ENCODE results near the gene PTGS1.

Gene PTGS1

DNA sequence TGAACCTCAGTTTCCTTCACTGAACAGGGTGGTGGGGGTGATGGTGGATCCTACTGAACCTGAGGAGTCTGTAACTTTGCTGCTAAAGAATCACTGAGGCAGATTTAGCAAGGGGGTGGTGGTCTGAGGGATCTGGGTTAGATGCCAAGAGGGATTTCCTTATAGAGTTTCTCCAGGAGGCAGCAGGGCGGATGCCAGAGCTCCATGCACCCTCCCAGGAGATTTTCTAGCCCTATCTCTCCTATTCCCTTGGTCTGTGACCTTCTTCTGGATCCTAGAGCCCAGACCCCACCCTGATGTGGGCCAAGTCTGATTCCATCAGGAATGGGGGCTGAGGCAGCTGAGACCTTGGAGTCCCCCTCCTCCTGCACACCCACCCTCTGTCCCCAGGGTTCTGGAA, 6.0 kb downstream of the PTGS1 start:
- no peak for DNase-seq

DNA sequence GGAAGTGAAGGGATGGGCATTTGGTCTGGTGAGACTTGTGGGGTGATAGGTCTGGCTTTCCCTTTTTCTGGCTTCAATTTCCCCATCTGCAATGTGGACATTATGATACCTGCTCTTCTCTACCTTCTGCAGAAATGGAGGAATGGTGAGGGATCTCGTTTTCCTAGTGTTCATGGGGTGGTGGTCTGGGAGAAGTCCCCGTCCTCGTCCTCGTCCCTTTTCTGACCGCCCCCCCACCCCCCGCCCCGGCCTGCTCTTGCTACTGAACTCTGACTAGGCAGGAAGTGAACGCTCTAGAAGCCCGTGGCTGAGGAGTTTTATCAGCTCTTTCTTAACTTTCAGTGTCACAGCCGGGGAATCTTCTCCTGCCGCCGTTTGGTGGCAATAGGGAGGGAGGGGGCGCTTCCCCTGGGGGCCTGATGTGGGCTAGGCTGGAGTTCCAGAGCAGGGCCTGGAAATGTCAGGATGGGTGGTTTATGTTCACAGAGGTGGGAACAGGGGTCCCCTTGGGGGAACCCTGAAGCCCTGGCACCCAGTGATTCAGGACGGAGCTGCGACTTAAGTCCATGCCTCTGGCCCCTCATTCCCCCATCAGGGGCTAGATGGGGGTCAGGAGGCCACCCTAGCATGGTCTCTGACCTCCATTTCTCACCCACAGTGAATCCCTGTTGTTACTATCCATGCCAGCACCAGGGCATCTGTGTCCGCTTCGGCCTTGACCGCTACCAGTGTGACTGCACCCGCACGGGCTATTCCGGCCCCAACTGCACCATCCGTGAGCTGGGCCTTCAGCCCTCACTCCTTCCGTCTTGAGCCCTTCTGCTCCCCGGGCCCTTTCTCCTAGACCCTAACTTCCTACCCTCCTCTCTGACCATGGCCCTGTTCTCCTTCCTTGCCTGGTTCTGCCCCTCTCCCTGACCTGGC, 6.7 kb downstream of the PTGS1 start:
- DNase-seq: no peak

DNA sequence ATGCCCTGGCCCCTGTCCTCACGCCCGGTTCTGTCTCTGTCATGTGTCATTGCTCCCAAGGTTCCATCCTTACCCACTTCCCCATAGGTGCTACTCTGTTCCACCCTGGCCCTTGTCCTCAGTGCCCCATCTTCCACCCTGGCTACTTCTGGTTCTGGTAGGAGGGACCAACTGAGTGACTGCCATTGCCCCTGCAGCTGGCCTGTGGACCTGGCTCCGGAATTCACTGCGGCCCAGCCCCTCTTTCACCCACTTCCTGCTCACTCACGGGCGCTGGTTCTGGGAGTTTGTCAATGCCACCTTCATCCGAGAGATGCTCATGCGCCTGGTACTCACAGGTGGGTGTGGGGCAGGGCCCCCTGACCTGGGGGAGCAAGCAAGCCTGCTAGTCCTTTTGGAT, 7.4 kb downstream of the PTGS1 start:
- DNase-seq: no peak

DNA sequence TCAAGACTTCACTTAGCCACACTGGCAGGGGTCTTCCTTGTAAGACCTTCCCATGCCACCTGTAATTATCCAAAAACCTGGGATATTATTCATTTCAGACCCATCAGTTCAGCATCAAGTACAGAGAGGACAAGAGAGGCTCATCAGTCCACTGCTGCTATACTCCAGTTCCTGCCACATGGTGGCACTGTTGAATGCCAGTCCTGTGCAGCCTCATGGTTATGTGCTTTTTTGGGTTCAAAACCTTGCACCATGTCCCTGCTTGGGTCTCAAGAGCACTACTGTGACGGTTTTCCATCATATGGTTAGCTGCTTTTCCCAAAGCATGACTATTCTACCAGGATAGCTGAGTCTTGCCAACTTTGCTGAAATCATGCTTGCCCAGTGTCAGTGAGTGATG, 8.5 kb downstream of the PTGS1 start:
- DNase-seq: peak; percentile 33

DNA sequence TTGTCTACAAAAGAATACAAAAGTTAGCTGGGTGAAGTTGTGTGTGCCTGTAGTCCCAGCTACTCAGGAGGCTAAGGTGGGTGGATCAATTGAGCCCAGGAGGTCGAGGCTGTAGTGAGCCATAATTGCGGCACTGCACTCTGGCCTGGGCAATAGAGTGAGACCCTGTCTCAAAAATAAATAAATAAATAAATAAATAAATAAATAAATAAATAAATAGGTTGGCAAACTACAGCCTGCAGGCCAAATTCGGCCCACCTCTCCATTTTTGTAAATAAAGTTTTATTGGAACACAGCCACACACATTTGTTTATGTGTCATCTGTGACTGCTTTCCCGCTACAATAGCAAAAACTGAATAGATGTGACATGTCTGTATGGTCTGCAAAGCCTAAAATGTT, 9.5 kb downstream of the PTGS1 start:
- no peak for DNase-seq

DNA sequence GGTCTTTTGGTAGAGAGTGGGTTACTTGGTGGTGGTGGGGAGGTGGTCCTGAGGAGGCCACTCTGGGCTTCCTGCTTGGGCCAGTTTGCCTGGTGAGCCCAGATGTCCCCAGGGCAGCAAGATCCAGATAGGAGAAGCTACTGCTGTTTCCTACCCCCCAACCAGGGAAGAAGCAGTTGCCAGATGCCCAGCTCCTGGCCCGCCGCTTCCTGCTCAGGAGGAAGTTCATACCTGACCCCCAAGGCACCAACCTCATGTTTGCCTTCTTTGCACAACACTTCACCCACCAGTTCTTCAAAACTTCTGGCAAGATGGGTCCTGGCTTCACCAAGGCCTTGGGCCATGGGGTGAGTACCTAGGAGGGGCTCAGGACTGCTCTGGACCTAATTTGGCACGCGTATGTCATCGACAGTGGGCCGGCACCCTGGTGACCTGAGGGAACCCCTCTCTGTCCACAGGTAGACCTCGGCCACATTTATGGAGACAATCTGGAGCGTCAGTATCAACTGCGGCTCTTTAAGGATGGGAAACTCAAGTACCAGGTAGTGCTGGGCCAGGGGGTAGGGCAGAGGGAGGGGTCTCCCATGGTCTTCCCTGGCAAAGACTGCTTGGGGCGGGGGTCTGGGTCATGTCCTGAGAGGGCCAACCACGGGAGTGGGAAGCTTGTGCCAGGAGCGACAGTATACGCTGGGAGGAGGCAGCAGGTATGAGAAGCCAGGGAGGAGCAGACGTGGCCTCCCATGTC, 10.6 kb downstream of the PTGS1 start:
- no peak for DNase-seq

DNA sequence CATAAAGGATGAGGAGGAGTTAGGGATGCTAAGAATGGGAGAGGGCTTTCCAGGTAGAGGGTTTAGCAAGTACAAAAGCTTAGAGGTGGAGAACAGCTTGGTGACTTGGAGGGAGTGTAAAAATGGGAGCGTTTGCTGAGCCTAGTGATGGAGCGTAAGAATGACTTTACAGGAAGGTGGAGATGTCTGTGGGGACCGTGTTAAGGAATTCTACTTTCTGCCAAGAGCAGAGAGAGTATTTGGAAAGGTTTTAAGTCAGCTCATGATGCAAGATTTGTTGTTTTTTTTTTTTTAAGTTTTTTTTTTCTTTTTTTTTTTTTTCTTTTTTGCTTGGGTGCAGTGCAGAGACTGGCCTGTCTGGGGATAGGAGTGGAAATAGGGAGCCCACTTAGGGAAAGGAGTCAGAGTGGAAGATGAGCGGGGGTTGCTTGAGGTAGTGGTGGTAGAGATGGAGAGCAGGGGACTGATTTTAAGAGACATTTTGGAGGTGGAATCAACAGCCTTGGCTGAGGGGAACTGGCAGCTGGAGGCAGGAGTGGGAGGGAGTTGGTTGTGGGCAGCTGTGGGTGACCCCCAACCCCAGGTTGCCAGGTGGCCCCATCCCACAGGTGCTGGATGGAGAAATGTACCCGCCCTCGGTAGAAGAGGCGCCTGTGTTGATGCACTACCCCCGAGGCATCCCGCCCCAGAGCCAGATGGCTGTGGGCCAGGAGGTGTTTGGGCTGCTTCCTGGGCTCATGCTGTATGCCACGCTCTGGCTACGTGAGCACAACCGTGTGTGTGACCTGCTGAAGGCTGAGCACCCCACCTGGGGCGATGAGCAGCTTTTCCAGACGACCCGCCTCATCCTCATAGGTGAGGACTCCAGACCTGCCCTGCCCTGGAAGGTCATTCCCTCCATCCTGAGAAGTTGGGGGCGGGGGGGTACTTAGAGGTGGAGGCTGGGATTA, 12.4 kb downstream of the PTGS1 start:
- DNase-seq: no peak

DNA sequence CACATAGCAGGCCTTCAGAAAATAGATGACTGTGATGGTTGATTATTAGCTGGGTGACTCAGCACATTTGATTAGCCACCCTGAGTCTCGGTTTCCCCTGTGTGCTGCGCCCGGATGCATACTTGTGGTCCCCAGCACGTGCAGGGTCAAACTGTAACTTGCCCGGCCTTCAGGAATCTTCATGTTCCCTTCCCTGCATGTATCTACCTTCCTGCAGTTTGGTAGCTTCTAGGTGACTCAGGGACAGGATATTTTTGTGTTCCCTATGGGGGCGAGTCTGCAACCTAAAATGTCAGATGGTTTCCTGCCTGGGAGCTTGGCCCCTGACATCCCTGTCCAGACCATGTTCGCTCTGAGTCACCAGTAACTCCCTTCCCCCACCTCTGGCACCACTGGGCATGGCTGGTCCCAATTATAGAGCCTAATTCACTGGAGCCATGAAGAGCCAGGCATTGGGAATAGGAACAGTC, 13.2 kb downstream of the PTGS1 start:
- DNase-seq: no peak

DNA sequence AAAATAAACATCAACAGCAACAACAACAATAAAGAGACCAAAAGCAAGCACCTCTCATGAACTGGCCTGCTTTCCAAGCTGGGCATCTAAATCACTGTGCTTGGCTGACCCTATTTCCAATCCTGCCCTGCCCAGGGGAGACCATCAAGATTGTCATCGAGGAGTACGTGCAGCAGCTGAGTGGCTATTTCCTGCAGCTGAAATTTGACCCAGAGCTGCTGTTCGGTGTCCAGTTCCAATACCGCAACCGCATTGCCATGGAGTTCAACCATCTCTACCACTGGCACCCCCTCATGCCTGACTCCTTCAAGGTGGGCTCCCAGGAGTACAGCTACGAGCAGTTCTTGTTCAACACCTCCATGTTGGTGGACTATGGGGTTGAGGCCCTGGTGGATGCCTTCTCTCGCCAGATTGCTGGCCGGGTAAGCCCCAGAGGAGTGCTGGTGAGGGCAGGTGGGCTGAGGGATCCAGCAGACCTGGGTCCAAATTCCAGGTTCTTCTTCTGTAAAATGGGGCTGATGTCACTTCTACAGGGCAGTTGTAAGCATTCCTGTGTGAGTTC, 15.6 kb downstream of the PTGS1 start:
- no peak for DNase-seq

DNA sequence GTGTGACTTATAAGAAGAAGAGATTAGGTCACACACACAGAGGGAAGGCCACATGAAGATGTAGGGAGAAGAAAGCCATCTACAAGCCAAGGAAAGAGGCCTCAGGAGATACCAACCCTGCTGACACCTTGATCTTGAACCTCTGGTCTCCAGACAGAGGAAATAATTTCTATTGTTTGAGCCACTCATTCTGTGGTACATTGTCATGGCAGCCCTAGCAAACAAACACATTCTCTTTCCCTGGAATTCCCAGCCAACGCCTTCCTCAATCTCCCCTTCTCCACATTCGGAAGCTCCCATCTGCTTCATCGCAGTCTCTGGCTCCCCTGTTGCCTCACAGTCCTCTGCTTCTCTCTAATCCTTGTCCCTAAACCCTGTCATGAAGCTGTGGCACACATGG, 16.7 kb downstream of the PTGS1 start:
- no peak for DNase-seq

DNA sequence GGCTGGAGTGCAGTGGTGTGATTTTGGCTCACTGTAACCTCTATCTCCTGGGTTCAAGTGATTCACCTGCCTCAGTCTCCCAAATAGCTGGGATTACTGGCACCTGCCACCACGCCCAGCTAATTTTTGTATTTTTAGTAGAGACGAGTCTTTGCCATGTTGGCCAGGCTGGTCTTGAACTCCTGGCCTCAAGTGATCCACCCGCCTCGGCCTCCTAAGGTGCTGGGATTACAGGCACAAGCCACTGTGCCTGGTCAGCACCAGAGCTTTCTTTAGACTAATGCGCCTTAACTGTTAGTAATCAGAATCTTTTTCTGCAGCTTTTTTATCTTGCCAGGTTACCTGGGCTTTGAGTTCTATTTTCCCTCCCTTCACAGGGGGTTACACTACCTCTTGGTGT, 18.4 kb downstream of the PTGS1 start:
- DNase-seq: no peak

DNA sequence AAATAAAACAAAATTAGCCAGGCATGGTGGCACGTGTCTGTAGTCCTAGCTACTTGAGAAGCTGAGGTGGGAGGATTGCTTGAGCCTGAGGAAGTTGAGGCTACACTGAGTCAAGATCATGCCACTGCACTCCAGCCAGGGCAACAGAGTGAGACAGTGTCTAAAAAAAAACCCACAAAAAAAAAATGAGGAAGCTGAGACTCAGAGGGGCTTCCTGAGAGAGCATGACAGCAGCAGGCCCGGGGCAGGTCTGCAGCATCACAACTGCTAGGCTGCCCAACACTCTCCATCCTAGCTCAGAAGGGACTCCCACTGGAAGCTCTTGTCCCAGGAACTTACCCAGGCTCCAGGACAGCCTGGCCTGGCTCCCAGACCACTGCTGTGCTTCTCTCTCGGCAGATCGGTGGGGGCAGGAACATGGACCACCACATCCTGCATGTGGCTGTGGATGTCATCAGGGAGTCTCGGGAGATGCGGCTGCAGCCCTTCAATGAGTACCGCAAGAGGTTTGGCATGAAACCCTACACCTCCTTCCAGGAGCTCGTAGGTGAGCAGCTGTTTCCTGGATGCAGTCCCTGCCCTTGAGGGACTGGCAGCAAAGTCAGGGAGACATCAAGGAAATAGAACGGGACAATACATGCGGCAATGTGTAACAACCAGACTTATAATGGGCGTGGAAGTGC, 19.1 kb downstream of the PTGS1 start:
- DNase-seq: peak; percentile 17

DNA sequence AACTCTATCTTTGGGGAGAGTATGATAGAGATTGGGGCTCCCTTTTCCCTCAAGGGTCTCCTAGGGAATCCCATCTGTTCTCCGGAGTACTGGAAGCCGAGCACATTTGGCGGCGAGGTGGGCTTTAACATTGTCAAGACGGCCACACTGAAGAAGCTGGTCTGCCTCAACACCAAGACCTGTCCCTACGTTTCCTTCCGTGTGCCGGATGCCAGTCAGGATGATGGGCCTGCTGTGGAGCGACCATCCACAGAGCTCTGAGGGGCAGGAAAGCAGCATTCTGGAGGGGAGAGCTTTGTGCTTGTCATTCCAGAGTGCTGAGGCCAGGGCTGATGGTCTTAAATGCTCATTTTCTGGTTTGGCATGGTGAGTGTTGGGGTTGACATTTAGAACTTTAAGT, 21.5 kb downstream of the PTGS1 start:
- peak; percentile 4 for DNase-seq

DNA sequence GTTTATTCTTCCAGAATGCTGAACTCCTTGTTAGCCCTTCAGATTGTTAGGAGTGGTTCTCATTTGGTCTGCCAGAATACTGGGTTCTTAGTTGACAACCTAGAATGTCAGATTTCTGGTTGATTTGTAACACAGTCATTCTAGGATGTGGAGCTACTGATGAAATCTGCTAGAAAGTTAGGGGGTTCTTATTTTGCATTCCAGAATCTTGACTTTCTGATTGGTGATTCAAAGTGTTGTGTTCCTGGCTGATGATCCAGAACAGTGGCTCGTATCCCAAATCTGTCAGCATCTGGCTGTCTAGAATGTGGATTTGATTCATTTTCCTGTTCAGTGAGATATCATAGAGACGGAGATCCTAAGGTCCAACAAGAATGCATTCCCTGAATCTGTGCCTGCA, 21.9 kb downstream of the PTGS1 start:
- peak; percentile 5 for DNase-seq

DNA sequence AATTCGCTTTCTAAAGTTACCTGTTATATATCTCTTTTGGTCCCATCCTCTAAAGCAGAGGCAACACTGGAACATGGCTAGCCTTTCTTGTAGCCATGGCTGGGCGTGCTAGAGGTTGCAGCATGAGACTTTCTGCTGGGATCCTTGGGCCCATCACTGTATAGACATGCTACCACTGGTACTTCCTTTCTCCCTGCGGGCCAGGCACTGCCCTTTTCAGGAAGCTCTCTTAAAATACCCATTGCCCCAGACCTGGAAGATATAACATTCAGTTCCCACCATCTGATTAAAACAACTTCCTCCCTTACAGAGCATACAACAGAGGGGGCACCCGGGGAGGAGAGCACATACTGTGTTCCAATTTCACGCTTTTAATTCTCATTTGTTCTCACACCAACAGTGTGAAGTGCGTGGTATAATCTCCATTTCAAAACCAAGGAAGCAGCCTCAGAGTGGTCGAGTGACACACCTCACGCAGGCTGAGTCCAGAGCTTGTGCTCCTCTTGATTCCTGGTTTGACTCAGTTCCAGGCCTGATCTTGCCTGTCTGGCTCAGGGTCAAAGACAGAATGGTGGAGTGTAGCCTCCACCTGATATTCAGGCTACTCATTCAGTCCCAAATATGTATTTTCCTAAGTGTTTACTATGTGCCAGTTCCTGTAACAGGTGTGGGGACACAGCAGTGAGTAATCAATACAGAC, 22.6 kb downstream of the PTGS1 start:
- peak; percentile 5 for DNase-seq

DNA sequence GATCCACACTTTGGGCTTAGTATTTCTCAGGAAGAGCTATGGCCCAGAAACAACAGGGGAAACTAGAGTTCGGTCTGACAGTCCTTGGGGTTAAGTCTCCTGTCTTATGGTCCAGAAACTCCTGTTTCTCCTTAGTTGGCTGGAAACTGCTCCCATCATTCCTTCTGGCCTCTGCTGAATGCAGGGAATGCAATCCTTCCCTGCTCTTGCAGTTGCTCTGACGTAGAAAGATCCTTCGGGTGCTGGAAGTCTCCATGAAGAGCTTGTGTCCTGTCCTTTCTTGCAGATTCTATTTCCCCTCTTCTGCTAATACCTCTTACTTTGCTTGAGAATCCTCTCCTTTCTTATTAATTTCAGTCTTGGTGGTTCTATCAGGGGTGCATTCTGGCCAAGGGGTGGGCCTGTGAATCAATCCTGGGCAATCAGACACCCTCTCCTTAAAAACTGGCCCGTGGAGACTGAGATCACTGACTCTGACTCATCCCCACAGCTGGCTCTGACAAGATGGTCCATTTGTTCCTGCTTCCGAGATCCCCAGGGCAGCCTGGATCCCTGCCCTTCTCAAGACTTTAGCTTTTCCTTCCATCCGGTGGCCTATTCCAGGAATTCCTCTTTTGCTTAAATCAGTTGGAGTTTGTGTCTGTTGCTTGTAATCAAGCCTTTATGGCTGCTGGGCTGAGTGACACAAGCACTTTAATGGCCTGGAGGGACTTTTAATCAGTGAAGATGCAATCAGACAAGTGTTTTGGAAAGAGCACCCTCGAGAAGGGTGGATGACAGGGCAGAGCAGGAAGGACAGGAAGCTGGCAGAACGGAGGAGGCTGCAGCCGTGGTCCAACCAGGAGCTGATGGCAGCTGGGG, 23.7 kb downstream of the PTGS1 start:
- no peak for DNase-seq

DNA sequence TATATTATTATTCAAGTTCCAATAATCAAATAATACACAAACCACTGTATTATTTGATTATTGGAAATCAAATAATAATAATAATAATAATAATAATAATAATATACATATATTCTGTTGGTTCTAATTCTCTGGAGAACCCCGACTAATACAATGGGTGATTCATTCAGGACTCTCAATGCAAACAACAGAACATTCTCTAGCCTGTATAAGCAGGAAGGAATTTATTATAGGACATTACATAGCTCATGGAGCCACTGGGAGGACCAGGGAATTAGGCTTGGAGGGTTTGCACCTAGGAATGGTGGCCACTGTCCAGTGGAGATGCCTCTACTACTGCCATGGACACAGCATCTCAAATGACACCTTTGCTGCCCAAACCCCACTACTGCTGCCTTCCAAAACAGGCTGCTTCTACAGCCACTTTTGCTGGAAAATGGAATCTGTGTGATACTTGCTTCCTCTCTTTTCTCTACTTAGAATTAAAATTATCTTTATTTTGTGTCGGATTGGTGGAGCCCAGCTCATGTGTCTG, 25.9 kb downstream of the PTGS1 start:
- DNase-seq: no peak

DNA sequence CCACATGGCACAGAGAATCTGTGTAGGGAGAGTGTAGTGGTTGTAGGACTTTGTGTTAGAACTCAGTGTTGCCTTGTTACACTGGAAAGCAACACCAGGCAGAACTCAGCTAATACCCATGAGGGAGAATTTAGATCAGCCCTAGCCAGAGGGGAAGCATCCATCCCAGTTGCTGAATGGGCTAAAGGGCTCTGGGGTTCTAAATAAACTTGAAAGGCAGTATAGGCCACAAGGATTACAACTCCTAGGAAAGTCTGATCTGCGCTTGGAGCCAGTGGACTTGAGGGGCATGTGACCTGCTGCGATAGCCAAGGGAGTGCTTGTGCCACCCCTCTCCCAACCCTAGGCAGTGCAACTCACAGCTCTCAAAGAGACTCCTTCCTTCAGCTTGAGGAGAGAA, 26.9 kb downstream of the PTGS1 start:
- no peak for DNase-seq

DNA sequence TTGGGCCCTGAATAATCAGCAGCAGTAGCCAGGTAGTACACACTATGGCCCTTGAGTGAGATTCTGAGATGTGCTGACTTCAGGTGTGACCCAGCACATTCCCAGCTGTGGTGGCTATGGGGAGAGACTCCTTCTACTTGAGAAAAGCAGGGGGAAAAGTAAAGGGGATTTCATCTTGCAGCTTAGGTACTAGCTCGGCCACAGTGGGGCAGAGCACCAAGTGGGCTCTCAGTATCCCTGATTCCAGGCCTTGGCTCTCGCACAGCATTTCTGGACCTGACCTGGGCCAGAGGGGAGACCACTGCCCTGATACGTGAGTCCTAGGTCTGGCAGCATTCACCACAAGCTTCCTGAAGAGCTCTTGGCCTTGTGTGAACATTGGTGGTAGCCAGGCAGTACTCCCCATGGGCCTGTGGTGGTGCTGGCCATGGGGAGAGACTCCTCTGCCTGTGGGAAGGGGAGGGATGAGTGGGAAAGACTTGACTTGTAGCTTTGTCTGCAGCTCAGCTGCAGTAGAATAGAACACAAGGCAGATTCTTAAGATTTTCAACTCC, 27.6 kb downstream of the PTGS1 start:
- DNase-seq: no peak

DNA sequence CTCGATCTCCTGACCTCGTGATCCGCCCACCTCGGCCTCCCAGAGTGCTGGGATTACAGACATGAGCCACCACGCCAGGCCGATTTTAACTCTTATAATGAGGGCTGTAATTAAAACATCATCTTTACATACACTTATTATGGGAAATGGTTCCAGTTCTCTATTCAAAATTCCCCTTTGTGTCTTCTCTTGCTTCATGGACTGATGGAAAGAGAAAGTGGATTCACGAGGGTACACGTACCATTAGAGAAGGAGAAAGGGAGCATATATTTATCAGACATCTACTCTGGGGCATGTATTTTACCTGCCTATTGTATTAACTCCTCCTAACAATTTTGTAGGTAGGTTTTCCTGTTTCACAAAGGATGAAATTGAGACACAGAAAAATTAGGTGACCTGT, 31.1 kb downstream of the PTGS1 start:
- no peak for DNase-seq
